B cell (primary cell): ENCODE measurements around the gene EMX1. TPM values are rescaled to one million over a fixed set of nuclear protein-coding genes. Genes with fewer than 3 reads are reported as not detected.

ENCODE experiments used
- ATAC-seq: fragments of 200-7000 bp; cut with Tn5 transposase; one replicate; pipeline ENCODE4 v1.10.0; 2021; ENCODE audit warnings: low read depth, mild to moderate bottlenecking, moderate number of reproducible peaks, moderate library complexity
- CTCF ChIA-PET: fragments of 350-600 bp; sonication (Branson Sonifier 250); formaldehyde crosslinking; loops from one replicate; lab custom pipeline; 2021; ENCODE audit warnings: antibody characterized with exemption, inconsistent platforms; lab: Charles Lee
- POLR2A ChIA-PET: fragments of 350-600 bp; sonication (Branson Sonifier 250); formaldehyde crosslinking; loops from one replicate; lab custom pipeline; 2021; ENCODE audit warnings: antibody characterized with exemption; lab: Charles Lee
- DNase-seq: peaks from one replicate; pipeline ENCODE4 v3.0.0; 2013
- H2AFZ ChIP-seq: 2 replicates; pipeline ENCODE4 v1.6.1; 2012; ENCODE audit warnings: mild to moderate bottlenecking, low read depth, low read length; ENCODE audit not compliant: insufficient read depth, poor library complexity, severe bottlenecking
- H3K27ac ChIP-seq, 2 donors: 1 replicate in 1 of 2; 2 replicates in 1 of 2; pipeline ENCODE4 v1.5.1; 2012 to 2013; ENCODE audit warnings: low read length in 2 of 2, mild to moderate bottlenecking in 2 of 2, moderate library complexity in 1 of 2
- H3K27me3 ChIP-seq, 4 experiments: fragments of 200-600 bp in 1 of 4; sonication (generic) in 1 of 4; replicated peaks in 1 of 4; 1 replicate in 2 of 4; 2 replicates in 2 of 4; pipeline versions ENCODE4 v1.6.1 to v1.7.0; 2013 to 2016; ENCODE audit warnings: low read length in 3 of 4, mild to moderate bottlenecking in 2 of 4, mixed read lengths in 1 of 4, moderate library complexity in 1 of 4; ENCODE audit not compliant: insufficient read depth in 4 of 4, control insufficient read depth in 3 of 4; ENCODE audit errors: control extremely low read depth in 1 of 4
- H3K36me3 ChIP-seq, 2 experiments: replicated peaks in 1 of 2; 1 replicate in 1 of 2; 2 replicates in 1 of 2; pipeline versions ENCODE4 v1.6.1 to v1.7.1; 2013; ENCODE audit warnings: low read length in 1 of 2; ENCODE audit not compliant: insufficient read depth in 2 of 2, control insufficient read depth in 1 of 2; ENCODE audit errors: control extremely low read depth in 1 of 2, extremely low read depth in 1 of 2
- H3K4me1 ChIP-seq, 2 donors: fragments of 200-600 bp in 1 of 2; sonication (generic) in 1 of 2; 1 replicate in 1 of 2; 2 replicates in 1 of 2; pipeline versions ENCODE4 v1.5.1 to v1.6.1; 2013 to 2017; ENCODE audit warnings: low read length in 2 of 2; ENCODE audit not compliant: control insufficient read depth in 2 of 2, insufficient read depth in 2 of 2
- H3K4me2 ChIP-seq: replicated peaks from 2 replicates; pipeline ENCODE3; 2012; ENCODE audit warnings: mild to moderate bottlenecking, low read depth, low read length; ENCODE audit not compliant: poor library complexity, severe bottlenecking
- H3K4me3 ChIP-seq, 5 experiments: fragments of 200-600 bp in 1 of 5; sonication (generic) in 1 of 5; 1 replicate in 3 of 5; 2 replicates in 2 of 5; pipeline versions ENCODE4 v1.5.1 to v1.7.0; 2011 to 2016; ENCODE audit warnings: low read length in 4 of 5, mild to moderate bottlenecking in 4 of 5, low read depth in 2 of 5, control low read depth in 1 of 5, moderate library complexity in 1 of 5; ENCODE audit not compliant: insufficient read depth in 1 of 5; ENCODE audit errors: control extremely low read depth in 1 of 5, extremely low read depth in 1 of 5
- H3K79me2 ChIP-seq: fragments of 200-600 bp; sonication (generic); one replicate; pipeline ENCODE4 v1.6.0; 2016; ENCODE audit warnings: low read length; ENCODE audit not compliant: control insufficient read depth, insufficient read depth
- H3K9ac ChIP-seq: fragments of 200-600 bp; sonication (generic); 2 replicates; pipeline ENCODE4 v1.6.1; 2017; ENCODE audit warnings: mild to moderate bottlenecking, low read length, moderate library complexity
- H3K9me3 ChIP-seq, 3 donors: one replicate each; pipeline versions ENCODE4 v1.6.1 to v1.7.1; 2013; ENCODE audit warnings: low read length in 2 of 3; ENCODE audit not compliant: control insufficient read depth in 2 of 3, insufficient read depth in 1 of 3; ENCODE audit errors: control extremely low read depth in 1 of 3
- H4K20me1 ChIP-seq: 2 replicates; pipeline ENCODE4 v1.6.0; 2012; ENCODE audit warnings: mild to moderate bottlenecking, low read length; ENCODE audit not compliant: insufficient read depth, control insufficient read depth, poor library complexity, severe bottlenecking
- H3K27ac Mint-ChIP-seq: one replicate; pipeline ENCODE4 v1.8.0; 2021; ENCODE audit warnings: mixed read lengths
- H3K27me3 Mint-ChIP-seq: one replicate; pipeline ENCODE4 v1.8.0; 2021; ENCODE audit warnings: mixed read lengths
- H3K4me1 Mint-ChIP-seq: one replicate; pipeline ENCODE4 v1.8.0; 2021; ENCODE audit warnings: mixed read lengths
- H3K4me3 Mint-ChIP-seq: one replicate; pipeline ENCODE4 v1.8.0; 2021; ENCODE audit warnings: mixed read lengths
- H3K9me3 Mint-ChIP-seq: one replicate; pipeline ENCODE4 v1.8.0; 2022; ENCODE audit warnings: mixed read lengths; ENCODE audit not compliant: insufficient read depth
- EZH2 ChIP-seq: IDR thresholded peaks from 2 replicates; pipeline ENCODE4 v1.6.1; 2012; ENCODE audit warnings: borderline replicate concordance, low read depth, mild to moderate bottlenecking, moderate library complexity, low read length; ENCODE audit not compliant: insufficient read depth, poor library complexity, severe bottlenecking
- WGBS: methylation state at CpG from one replicate; pipeline ENCODE4 v1.1.5; 2013; ENCODE audit warnings: missing lambda C conversion rate; ENCODE audit not compliant: insufficient coverage; 5-methylcytosine and 5-hydroxymethylcytosine counted together
- intact Hi-C: fragments of 100-400 bp; cut with micrococcal nuclease; formaldehyde crosslinking; loops from one replicate; pipeline ENCODE4 v1.10.0; 2022
- polyA plus RNA-seq: library from polyadenylated mRNA; depleted of rRNA; stranded (reverse); fragments of >200 nt; gene quantifications from 2 replicates; pipeline ENCODE4 v1.2.3, GENCODE V29; 2012
- total RNA-seq, 2 donors: library from RNA; stranded (reverse); fragments of 120-200 nt in 1 of 2; gene quantifications; 1 replicate in 1 of 2; 2 replicates in 1 of 2; pipeline versions ENCODE4 v1.2.3 to v1.2.4, GENCODE V29; 2013 to 2022
- TF ChIP-seq, protein P1 (sequence below): fragments of 200-600 bp; IDR thresholded peaks from one replicate; pipeline ENCODE4 v1.8.0; 2022; ENCODE audit warnings: antibody characterized with exemption, mild to moderate bottlenecking

Gene EMX1
- total and polyA plus RNA-seq, 2 donors (not counting 1 experiment from before 2014, with no cell fraction given), result not detected

- intact Hi-C loops, result no loop called here
- 86% methylated on average over 6 of the region's 10 CpGs for WGBS
- H3K4me1 ChIP-seq, result peaks cover 9% of the 10 kb centered on the region in 2 donors
- H3K9me3 ChIP-seq, result no peaks in the 10 kb centered on the region
- H3K4me3 ChIP-seq, result no peak overlapping the region
- no peaks in the 10 kb centered on the region for H3K79me2 ChIP-seq
- ATAC-seq (no peak), DNase-seq (no peak)
- TF ChIP-seq, protein P1, sequence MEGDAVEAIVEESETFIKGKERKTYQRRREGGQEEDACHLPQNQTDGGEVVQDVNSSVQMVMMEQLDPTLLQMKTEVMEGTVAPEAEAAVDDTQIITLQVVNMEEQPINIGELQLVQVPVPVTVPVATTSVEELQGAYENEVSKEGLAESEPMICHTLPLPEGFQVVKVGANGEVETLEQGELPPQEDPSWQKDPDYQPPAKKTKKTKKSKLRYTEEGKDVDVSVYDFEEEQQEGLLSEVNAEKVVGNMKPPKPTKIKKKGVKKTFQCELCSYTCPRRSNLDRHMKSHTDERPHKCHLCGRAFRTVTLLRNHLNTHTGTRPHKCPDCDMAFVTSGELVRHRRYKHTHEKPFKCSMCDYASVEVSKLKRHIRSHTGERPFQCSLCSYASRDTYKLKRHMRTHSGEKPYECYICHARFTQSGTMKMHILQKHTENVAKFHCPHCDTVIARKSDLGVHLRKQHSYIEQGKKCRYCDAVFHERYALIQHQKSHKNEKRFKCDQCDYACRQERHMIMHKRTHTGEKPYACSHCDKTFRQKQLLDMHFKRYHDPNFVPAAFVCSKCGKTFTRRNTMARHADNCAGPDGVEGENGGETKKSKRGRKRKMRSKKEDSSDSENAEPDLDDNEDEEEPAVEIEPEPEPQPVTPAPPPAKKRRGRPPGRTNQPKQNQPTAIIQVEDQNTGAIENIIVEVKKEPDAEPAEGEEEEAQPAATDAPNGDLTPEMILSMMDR, result no peak
- TF ChIP-seq EZH2, result no peak
- no peak overlapping the region for H3K9ac ChIP-seq
- CTCF ChIA-PET, result interaction anchor here (1.5 kb wide), 2 partner anchors 10 to 194 kb away, joined by 4 to 5 read pairs; no protein-coding TSS in a partner anchor
- Mint-ChIP-seq H3K9me3 (no peaks in the 10 kb centered on the region), H3K27ac (no peak overlapping the region), H3K4me3 (no peak overlapping the region), H3K4me1 (peaks cover 12% of the 10 kb centered on the region), H3K27me3 (no peaks in the 10 kb centered on the region)
- no peak overlapping the region for H3K27ac ChIP-seq
- POLR2A ChIA-PET, result no interaction called here
- H3K36me3 ChIP-seq, result peaks cover 0 to 2% of the 10 kb centered on the region in 2 experiments
- H3K4me2 ChIP-seq, result no peak overlapping the region
- H3K27me3 ChIP-seq, result no peaks in the 10 kb centered on the region
- no peaks in the 10 kb centered on the region for H4K20me1 ChIP-seq
- H2AFZ ChIP-seq, result no peak overlapping the region
Measured at GRCh38 chr2:72983500-72984161, 66.3 kb downstream of the EMX1 start.

- Histone ChIP-seq H3K4me1 (peaks cover 9% of the 10 kb centered on the region in 2 donors), H2AFZ (no peak overlapping the region), H3K9ac (no peak overlapping the region), H3K36me3 (peaks cover 0 to 2% of the 10 kb centered on the region in 2 experiments), H3K4me2 (no peak overlapping the region), H3K9me3 (no peaks in the 10 kb centered on the region), H4K20me1 (no peaks in the 10 kb centered on the region), H3K4me3 (no peak overlapping the region), H3K27me3 (no peaks in the 10 kb centered on the region), H3K79me2 (no peaks in the 10 kb centered on the region), H3K27ac (no peak overlapping the region)
- intact Hi-C loops, result no loop called here
- 95% methylated on average over 6 of the region's 7 CpGs for WGBS
- H3K27me3 Mint-ChIP-seq, result no peaks in the 10 kb centered on the region
- H3K9me3 Mint-ChIP-seq, result no peaks in the 10 kb centered on the region
- ATAC-seq (no peak), DNase-seq (no peak)
- no peak overlapping the region for H3K4me3 Mint-ChIP-seq
- ChIA-PET CTCF (interaction anchor here (1.5 kb wide), 2 partner anchors 10 to 194 kb away, joined by 4 to 5 read pairs; no protein-coding TSS in a partner anchor), POLR2A (no interaction called here)
- H3K4me1 Mint-ChIP-seq, result peaks cover 12% of the 10 kb centered on the region
- no peak for TF ChIP-seq EZH2
- TF ChIP-seq, protein P1, result no peak
- no peak overlapping the region for H3K27ac Mint-ChIP-seq
Measured at GRCh38 chr2:72984172-72984671, 66.9 kb downstream of the EMX1 start.
